HepG2 (cell line): ENCODE measurements around the gene LDLRAP1. TPM values are rescaled to one million over a fixed set of nuclear protein-coding genes. Genes with fewer than 3 reads are reported as not detected.

Experiments
- ATAC-seq: fragments of 200-7000 bp; cut with Tn5 transposase; 3 replicates; pipeline ENCODE4 v1.9.1; 2020; ENCODE audit warnings: mild to moderate bottlenecking, moderate library complexity
- BruUV-seq: library from RNA; stranded (reverse); fragments of 400-500 nt; replicated peaks from 2 replicates; lab custom pipeline; 2021; lab: Mats Ljungman, UMichigan
- CTCF ChIA-PET: fragments of 300-600 bp; formaldehyde crosslinking; extraction: SDS; loops from one replicate; lab custom pipeline; 2021; ENCODE audit warnings: low total read pairs, inconsistent platforms, low intra/inter-chr PET ratio; lab: Yijun Ruan, JAX
- POLR2A ChIA-PET: fragments of 350-600 bp; sonication (Branson Sonifier 250); formaldehyde crosslinking; loops from one replicate; lab custom pipeline; 2020; ENCODE audit warnings: antibody characterized with exemption, inconsistent platforms; lab: Yijun Ruan, JAX
- DNase-seq: peaks from one replicate; pipeline ENCODE4 v3.0.0-alpha.2; 2015; ENCODE audit warnings: low spot score
- FAIRE-seq: peaks from 3 replicates; lab custom pipeline; 2011; peaks lifted over from hg19 to GRCh38; lab: Jason Lieb, UNC
- H2AFZ ChIP-seq: one replicate; pipeline ENCODE4 v1.6.1; 2011; ENCODE audit warnings: low read length, inconsistent platforms
- H3K27ac ChIP-seq: fragments of 300-600 bp; 3 replicates; pipeline ENCODE4 v1.8.0; 2011; ENCODE audit warnings: mixed run types, mild to moderate bottlenecking, mixed read lengths, low read length, inconsistent platforms; ENCODE audit not compliant: insufficient read depth; ENCODE audit errors: extremely low read length
- H3K27me3 ChIP-seq, 2 experiments: fragments of 200-600 bp in 1 of 2; 2 replicates in 1 of 2; 3 replicates in 1 of 2; pipeline versions ENCODE4 v1.6.0 to v1.8.0; 2011; ENCODE audit warnings: low read length in 2 of 2, mild to moderate bottlenecking in 2 of 2, moderate library complexity in 2 of 2, inconsistent platforms in 1 of 2; ENCODE audit not compliant: insufficient read depth in 2 of 2, control insufficient read depth in 1 of 2
- H3K36me3 ChIP-seq, 2 experiments: fragments of 200-600 bp in 1 of 2; replicated peaks in 1 of 2; 2 replicates in 1 of 2; 3 replicates in 1 of 2; pipeline versions ENCODE4 v1.5.1 to v1.8.0; 2011; ENCODE audit warnings: low read length in 2 of 2, inconsistent platforms in 1 of 2; ENCODE audit not compliant: insufficient read depth in 2 of 2, control insufficient read depth in 1 of 2
- H3K4me1 ChIP-seq: 2 replicates; pipeline ENCODE4 v1.5.1; 2012; ENCODE audit warnings: low read length, inconsistent platforms; ENCODE audit not compliant: insufficient read depth
- H3K4me2 ChIP-seq: 2 replicates; pipeline ENCODE4 v1.6.0; 2011; ENCODE audit warnings: low read depth, low read length, inconsistent platforms
- H3K4me3 ChIP-seq, 3 experiments: fragments of 200-600 bp in 1 of 3; sonication (generic), shearing (Covaris generic) in 1 of 3; replicated peaks in 1 of 3; 2 replicates each; pipeline ENCODE4 v1.5.1; 2011 to 2016; ENCODE audit warnings: low read length in 3 of 3, inconsistent platforms in 2 of 3, low read depth in 2 of 3, mild to moderate bottlenecking in 2 of 3, control low read depth in 1 of 3, mixed read lengths in 1 of 3; ENCODE audit not compliant: insufficient read depth in 1 of 3
- H3K79me2 ChIP-seq: one replicate; pipeline ENCODE4 v1.6.1; 2011; ENCODE audit warnings: low read length, inconsistent platforms; ENCODE audit not compliant: insufficient read depth
- H3K9ac ChIP-seq: 2 replicates; pipeline ENCODE4 v1.6.0; 2011; ENCODE audit warnings: mild to moderate bottlenecking, low read depth, low read length, inconsistent platforms; ENCODE audit not compliant: insufficient read depth
- H3K9me3 ChIP-seq: 2 replicates; pipeline ENCODE4 v1.5.1; 2012; ENCODE audit warnings: mild to moderate bottlenecking, low read length
- H4K20me1 ChIP-seq: 2 replicates; pipeline ENCODE4 v1.6.0; 2011; ENCODE audit warnings: inconsistent platforms, mild to moderate bottlenecking, low read length, moderate library complexity; ENCODE audit not compliant: insufficient read depth
- CCAR2 ChIP-seq: fragments of 200-400 bp; formaldehyde crosslinking; optimal IDR thresholded peaks from 2 replicates; pipeline ENCODE3; 2018; ENCODE audit warnings: low read depth, mild to moderate bottlenecking, low read length, moderate library complexity
- MBNL3 ChIP-seq: fragments of 250-450 bp; sonication (Bioruptor Pico); conservative IDR thresholded peaks from 2 replicates; pipeline ENCODE4 v1.8.0; 2022; ENCODE audit warnings: mild to moderate bottlenecking, inconsistent platforms
- MED1 ChIP-seq: sonication (generic); formaldehyde crosslinking; IDR thresholded peaks from 2 replicates; pipeline ENCODE4 v1.4.0; 2020; ENCODE audit warnings: missing genetic modification reagents
- PCBP2 ChIP-seq: fragments of 200-400 bp; formaldehyde crosslinking; optimal IDR thresholded peaks from 2 replicates; pipeline ENCODE3; 2018; ENCODE audit warnings: low read length, low read depth; ENCODE audit not compliant: poor library complexity, severe bottlenecking
- TSC22D2 ChIP-seq: sonication (generic); formaldehyde crosslinking; IDR thresholded peaks from 2 replicates; pipeline ENCODE4 v1.5.1; 2020; ENCODE audit warnings: missing genetic modification reagents, mild to moderate bottlenecking, borderline replicate concordance
- ZBTB44 ChIP-seq: sonication (generic); formaldehyde crosslinking; IDR thresholded peaks from 2 replicates; pipeline ENCODE4 v1.4.0; 2020; ENCODE audit warnings: missing genetic modification reagents
- ZNF296 ChIP-seq: sonication (generic); formaldehyde crosslinking; conservative IDR thresholded peaks from 2 replicates; pipeline ENCODE4 v1.5.0; 2020; ENCODE audit warnings: mild to moderate bottlenecking, missing genetic modification reagents
- ZNF784 ChIP-seq: sonication (generic); formaldehyde crosslinking; IDR thresholded peaks from 2 replicates; pipeline ENCODE4 v1.5.1; 2020; ENCODE audit warnings: missing genetic modification reagents, mild to moderate bottlenecking, borderline replicate concordance
- ZSCAN31 ChIP-seq: sonication (generic); formaldehyde crosslinking; IDR thresholded peaks from 2 replicates; pipeline ENCODE4 v1.5.0; 2020; ENCODE audit warnings: low read depth, mild to moderate bottlenecking, missing genetic modification reagents
- WGBS: methylation state at CpG from one replicate; pipeline ENCODE4 v1.1.6; 2017; ENCODE audit warnings: low lambda C conversion rate; 5-methylcytosine and 5-hydroxymethylcytosine counted together
- in situ Hi-C: cut with HindIII; loops from 2 replicates; pipeline ENCODE4 v1.10.0; 2017; ENCODE audit warnings: low pct_unique_long_range_greater_than_20kb; ENCODE audit not compliant: extremely low pct_ligation_motif_present
- intact Hi-C: fragments of 100-400 bp; cut with micrococcal nuclease; formaldehyde crosslinking; loops from one replicate; pipeline ENCODE4 v1.10.0; 2022; ENCODE audit not compliant: unreplicated experiment
- polyA plus RNA-seq, 8 experiments: library from polyadenylated mRNA; depleted of rRNA in 3 of 8; stranded (reverse) in 7 of 8; unstranded in 1 of 8; fragments of >200 nt; fragmentation: Illumina TruSeq in 4 of 8; extraction: Trizol in 4 of 8; gene quantifications; 2 replicates each; pipeline versions ENCODE4 v1.2.1 to v1.2.3, GENCODE V29; 2011 to 2016; ENCODE audit warnings: low read depth in 4 of 8, missing spikeins in 1 of 8, mixed read lengths in 1 of 8; ENCODE audit not compliant: insufficient read depth in 1 of 8
- total RNA-seq, 5 experiments: library from RNA; depleted of rRNA; stranded (reverse); fragments of >200 nt; fragmentation: Illumina TruSeq; extraction: Trizol; gene quantifications; 2 replicates each; pipeline ENCODE4 v1.2.3, GENCODE V29; 2016; ENCODE audit warnings: low read depth in 1 of 5
- TF ChIP-seq, protein P1 (sequence below): IDR thresholded peaks from 2 replicates; pipeline ENCODE4 v1.6.1; 2016; ENCODE audit warnings: low read depth, borderline replicate concordance
- TF ChIP-seq, protein P2 (sequence below): sonication (generic); formaldehyde crosslinking; conservative IDR thresholded peaks from 2 replicates; pipeline ENCODE4 v1.4.0; 2020; ENCODE audit warnings: missing genetic modification reagents

Gene LDLRAP1
- total and polyA plus RNA-seq, 2 of the 13 experiments (the other 11 are each of a cell fraction or from before 2014, with no cell fraction given): 7.2 to 12.1 TPM

DNA sequence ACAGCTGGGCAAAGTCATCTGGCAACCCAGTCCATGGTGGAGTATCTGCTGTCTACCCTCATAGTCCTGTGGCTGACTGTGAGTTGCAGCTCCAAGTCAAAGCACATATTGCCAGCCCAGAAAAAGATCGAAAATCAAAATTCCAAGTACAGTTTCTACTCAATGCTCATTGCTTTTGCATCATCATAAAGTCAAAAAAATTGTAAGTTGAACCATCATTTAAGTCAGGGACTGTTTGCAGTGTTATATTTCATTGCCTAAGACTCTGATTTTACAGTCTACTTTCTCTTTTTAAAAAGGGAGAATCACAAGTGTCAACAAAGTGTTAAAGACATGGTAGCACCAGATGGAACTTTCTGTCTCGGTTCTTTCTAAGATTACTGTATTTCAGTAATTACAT lies 50.5 kb downstream of the LDLRAP1 start:
- ChIA-PET POLR2A (no interaction called here), CTCF (no interaction called here)
- no peak overlapping the region for H2AFZ ChIP-seq
- H3K9me3 ChIP-seq: peaks cover 2% of the 10 kb centered on the region; the same call in 1 of the 2 replicates
- H3K4me3 ChIP-seq: no peak overlapping the region
- ATAC-seq: no peak
- H3K27ac ChIP-seq: no peak overlapping the region
- TF ChIP-seq TSC22D2 (CRISPR knock-in tag) (no peak), PCBP2 (no peak), ZNF784 (CRISPR knock-in tag) (no peak), MBNL3 (CRISPR knock-in tag) (no peak), MED1 (CRISPR knock-in tag) (no peak), ZBTB44 (CRISPR knock-in tag) (no peak), CCAR2 (no peak), ZNF296 (CRISPR knock-in tag) (no peak), ZSCAN31 (CRISPR knock-in tag) (no peak)
- TF ChIP-seq, protein P1, sequence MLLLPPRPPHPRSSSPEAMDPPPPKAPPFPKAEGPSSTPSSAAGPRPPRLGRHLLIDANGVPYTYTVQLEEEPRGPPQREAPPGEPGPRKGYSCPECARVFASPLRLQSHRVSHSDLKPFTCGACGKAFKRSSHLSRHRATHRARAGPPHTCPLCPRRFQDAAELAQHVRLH (CRISPR knock-in tag): no peak
- TF ChIP-seq, protein P2, sequence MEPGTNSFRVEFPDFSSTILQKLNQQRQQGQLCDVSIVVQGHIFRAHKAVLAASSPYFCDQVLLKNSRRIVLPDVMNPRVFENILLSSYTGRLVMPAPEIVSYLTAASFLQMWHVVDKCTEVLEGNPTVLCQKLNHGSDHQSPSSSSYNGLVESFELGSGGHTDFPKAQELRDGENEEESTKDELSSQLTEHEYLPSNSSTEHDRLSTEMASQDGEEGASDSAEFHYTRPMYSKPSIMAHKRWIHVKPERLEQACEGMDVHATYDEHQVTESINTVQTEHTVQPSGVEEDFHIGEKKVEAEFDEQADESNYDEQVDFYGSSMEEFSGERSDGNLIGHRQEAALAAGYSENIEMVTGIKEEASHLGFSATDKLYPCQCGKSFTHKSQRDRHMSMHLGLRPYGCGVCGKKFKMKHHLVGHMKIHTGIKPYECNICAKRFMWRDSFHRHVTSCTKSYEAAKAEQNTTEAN (CRISPR knock-in tag): no peak
- H3K4me2 ChIP-seq: no peak overlapping the region
- 0% methylated on average over 2 of the region's 2 CpGs for WGBS
- in situ Hi-C loops (no loop called here), intact Hi-C loops (no loop called here)
- no peaks in the 10 kb centered on the region for H3K79me2 ChIP-seq
- H3K4me1 ChIP-seq: no peaks in the 10 kb centered on the region
- H4K20me1 ChIP-seq: no peaks in the 10 kb centered on the region
- no peaks in the 10 kb centered on the region; a peak in 3 of 5 replicates for H3K27me3 ChIP-seq
- H3K36me3 ChIP-seq: no peaks in the 10 kb centered on the region
- no TSS peak for BruUV-seq
- no peak overlapping the region for H3K9ac ChIP-seq
- FAIRE-seq: no peak
- DNase-seq: no peak
